ENCODE measurements around the gene PTCH2.

PTCH2 gene

GRCh38 chr1:44860331-44860730 is 17.3 kb upstream of the PTCH2 start:
- no peaks in the 10 kb centered on the region for H3K36me3 ChIP-seq (ENCODE audit: control insufficient read depth, low read depth, low read length)
- H3K4me3 ChIP-seq (ENCODE audit: low read length), result no peak overlapping the region
- no peak overlapping the region for H3K27ac ChIP-seq (ENCODE audit: low read length)
- no peak overlapping the region for H3K9ac ChIP-seq (ENCODE audit: low read length)
- H3K4me1 ChIP-seq (ENCODE audit: control insufficient read depth, low read depth, low read length), result no peaks in the 10 kb centered on the region
- no peaks in the 10 kb centered on the region for H3K27me3 ChIP-seq (ENCODE audit: control insufficient read depth, insufficient read depth, low read length)
- no peaks in the 10 kb centered on the region for H3K9me3 ChIP-seq (ENCODE audit: control insufficient read depth, low read depth, low read length)

GRCh38 chr1:44857446-44857845 is 14.4 kb upstream of the PTCH2 start:
- H3K27me3 ChIP-seq (ENCODE audit: control insufficient read depth, insufficient read depth, low read length), result no peaks in the 10 kb centered on the region
- H3K27ac ChIP-seq (ENCODE audit: low read length), result no peak overlapping the region
- no peak overlapping the region for H3K9ac ChIP-seq (ENCODE audit: low read length)
- H3K4me3 ChIP-seq (ENCODE audit: low read length), result no peak overlapping the region
- no peaks in the 10 kb centered on the region for H3K4me1 ChIP-seq (ENCODE audit: control insufficient read depth, low read depth, low read length)
- no peaks in the 10 kb centered on the region for H3K9me3 ChIP-seq (ENCODE audit: control insufficient read depth, low read depth, low read length)
- no peaks in the 10 kb centered on the region for H3K36me3 ChIP-seq (ENCODE audit: control insufficient read depth, low read depth, low read length)

GRCh38 chr1:44855742-44856141 is 12.7 kb upstream of the PTCH2 start:
- Histone ChIP-seq H3K27me3 (ENCODE audit: control insufficient read depth, insufficient read depth, low read length) (no peaks in the 10 kb centered on the region), H3K9me3 (ENCODE audit: control insufficient read depth, low read depth, low read length) (no peaks in the 10 kb centered on the region), H3K27ac (ENCODE audit: low read length) (no peak overlapping the region), H3K36me3 (ENCODE audit: control insufficient read depth, low read depth, low read length) (no peaks in the 10 kb centered on the region), H3K4me1 (ENCODE audit: control insufficient read depth, low read depth, low read length) (no peaks in the 10 kb centered on the region), H3K9ac (ENCODE audit: low read length) (no peak overlapping the region), H3K4me3 (ENCODE audit: low read length) (no peak overlapping the region)

- Histone ChIP-seq H3K4me1 (ENCODE audit: control insufficient read depth, low read depth, low read length) (no peaks in the 10 kb centered on the region), H3K9me3 (ENCODE audit: control insufficient read depth, low read depth, low read length) (no peaks in the 10 kb centered on the region), H3K27ac (ENCODE audit: low read length) (no peak overlapping the region), H3K36me3 (ENCODE audit: control insufficient read depth, low read depth, low read length) (no peaks in the 10 kb centered on the region), H3K9ac (ENCODE audit: low read length) (no peak overlapping the region), H3K27me3 (ENCODE audit: control insufficient read depth, insufficient read depth, low read length) (no peaks in the 10 kb centered on the region), H3K4me3 (ENCODE audit: low read length) (no peak overlapping the region)
Measured at GRCh38 chr1:44854970-44855369, 11.9 kb upstream of the PTCH2 start.

- no peak overlapping the region for H3K4me3 ChIP-seq (ENCODE audit: low read length)
- no peak overlapping the region for H3K27ac ChIP-seq (ENCODE audit: low read length)
- no peaks in the 10 kb centered on the region for H3K27me3 ChIP-seq (ENCODE audit: control insufficient read depth, insufficient read depth, low read length)
- no peaks in the 10 kb centered on the region for H3K9me3 ChIP-seq (ENCODE audit: control insufficient read depth, low read depth, low read length)
- H3K4me1 ChIP-seq (ENCODE audit: control insufficient read depth, low read depth, low read length), result no peaks in the 10 kb centered on the region
- H3K36me3 ChIP-seq (ENCODE audit: control insufficient read depth, low read depth, low read length), result no peaks in the 10 kb centered on the region
- H3K9ac ChIP-seq (ENCODE audit: low read length), result no peak overlapping the region
Measured at GRCh38 chr1:44853201-44853600, 10.1 kb upstream of the PTCH2 start.

- Histone ChIP-seq H3K9ac (ENCODE audit: low read length) (no peak overlapping the region), H3K9me3 (ENCODE audit: control insufficient read depth, low read depth, low read length) (no peaks in the 10 kb centered on the region), H3K27me3 (ENCODE audit: control insufficient read depth, insufficient read depth, low read length) (no peaks in the 10 kb centered on the region), H3K4me1 (ENCODE audit: control insufficient read depth, low read depth, low read length) (no peaks in the 10 kb centered on the region), H3K36me3 (ENCODE audit: control insufficient read depth, low read depth, low read length) (no peaks in the 10 kb centered on the region), H3K27ac (ENCODE audit: low read length) (no peak overlapping the region), H3K4me3 (ENCODE audit: low read length) (no peak overlapping the region)
Measured at GRCh38 chr1:44851308-44851707, 8.3 kb upstream of the PTCH2 start.

- Histone ChIP-seq H3K9ac (ENCODE audit: low read length) (no peak overlapping the region), H3K9me3 (ENCODE audit: control insufficient read depth, low read depth, low read length) (no peaks in the 10 kb centered on the region), H3K27ac (ENCODE audit: low read length) (no peak overlapping the region), H3K27me3 (ENCODE audit: control insufficient read depth, insufficient read depth, low read length) (no peaks in the 10 kb centered on the region), H3K36me3 (ENCODE audit: control insufficient read depth, low read depth, low read length) (no peaks in the 10 kb centered on the region), H3K4me3 (ENCODE audit: low read length) (no peak overlapping the region), H3K4me1 (ENCODE audit: control insufficient read depth, low read depth, low read length) (no peaks in the 10 kb centered on the region)
Measured at GRCh38 chr1:44849575-44850132, 6.6 kb upstream of the PTCH2 start.

GRCh38 chr1:44848456-44849181 is 5.6 kb upstream of the PTCH2 start:
- no peaks in the 10 kb centered on the region for H3K27me3 ChIP-seq (ENCODE audit: control insufficient read depth, insufficient read depth, low read length)
- H3K27ac ChIP-seq (ENCODE audit: low read length), result no peak overlapping the region
- H3K9me3 ChIP-seq (ENCODE audit: control insufficient read depth, low read depth, low read length), result no peaks in the 10 kb centered on the region
- H3K4me1 ChIP-seq (ENCODE audit: control insufficient read depth, low read depth, low read length), result no peaks in the 10 kb centered on the region
- H3K9ac ChIP-seq (ENCODE audit: low read length), result no peak overlapping the region
- H3K36me3 ChIP-seq (ENCODE audit: control insufficient read depth, low read depth, low read length), result no peaks in the 10 kb centered on the region
- no peak overlapping the region for H3K4me3 ChIP-seq (ENCODE audit: low read length)

- H3K9me3 ChIP-seq (ENCODE audit: control insufficient read depth, low read depth, low read length), result no peaks in the 10 kb centered on the region
- no peak overlapping the region for H3K27ac ChIP-seq (ENCODE audit: low read length)
- no peaks in the 10 kb centered on the region for H3K4me1 ChIP-seq (ENCODE audit: control insufficient read depth, low read depth, low read length)
- no peak overlapping the region for H3K4me3 ChIP-seq (ENCODE audit: low read length)
- no peak overlapping the region for H3K9ac ChIP-seq (ENCODE audit: low read length)
- no peaks in the 10 kb centered on the region for H3K36me3 ChIP-seq (ENCODE audit: control insufficient read depth, low read depth, low read length)
- H3K27me3 ChIP-seq (ENCODE audit: control insufficient read depth, insufficient read depth, low read length), result no peaks in the 10 kb centered on the region
Measured at GRCh38 chr1:44847845-44848244, 4.8 kb upstream of the PTCH2 start.

GRCh38 chr1:44846985-44847384 is 3.9 kb upstream of the PTCH2 start:
- Histone ChIP-seq H3K4me3 (ENCODE audit: low read length) (no peak overlapping the region), H3K9ac (ENCODE audit: low read length) (no peak overlapping the region), H3K27me3 (ENCODE audit: control insufficient read depth, insufficient read depth, low read length) (peaks cover 9% of the 10 kb centered on the region), H3K36me3 (ENCODE audit: control insufficient read depth, low read depth, low read length) (no peaks in the 10 kb centered on the region), H3K9me3 (ENCODE audit: control insufficient read depth, low read depth, low read length) (no peaks in the 10 kb centered on the region), H3K27ac (ENCODE audit: low read length) (no peak overlapping the region), H3K4me1 (ENCODE audit: control insufficient read depth, low read depth, low read length) (no peaks in the 10 kb centered on the region)

GRCh38 chr1:44842486-44842861 is 579 bp downstream of the PTCH2 start:
- H3K9me3 ChIP-seq (ENCODE audit: control insufficient read depth, low read depth, low read length), result no peaks in the 10 kb centered on the region
- peaks cover 15% of the 10 kb centered on the region for H3K27me3 ChIP-seq (ENCODE audit: control insufficient read depth, insufficient read depth, low read length)
- peak overlapping the region; percentile 42 for H3K9ac ChIP-seq (ENCODE audit: low read length)
- H3K4me1 ChIP-seq (ENCODE audit: control insufficient read depth, low read depth, low read length), result no peaks in the 10 kb centered on the region
- H3K27ac ChIP-seq (ENCODE audit: low read length), result no peak overlapping the region
- H3K4me3 ChIP-seq (ENCODE audit: low read length), result peak overlapping the region; percentile 69
- no peaks in the 10 kb centered on the region for H3K36me3 ChIP-seq (ENCODE audit: control insufficient read depth, low read depth, low read length)

GRCh38 chr1:44839576-44839975 is 3.5 kb downstream of the PTCH2 start:
- no peak overlapping the region for H3K9ac ChIP-seq (ENCODE audit: low read length)
- no peak overlapping the region for H3K27ac ChIP-seq (ENCODE audit: low read length)
- H3K4me3 ChIP-seq (ENCODE audit: low read length), result no peak overlapping the region
- H3K27me3 ChIP-seq (ENCODE audit: control insufficient read depth, insufficient read depth, low read length), result peaks cover 15% of the 10 kb centered on the region
- no peaks in the 10 kb centered on the region for H3K4me1 ChIP-seq (ENCODE audit: control insufficient read depth, low read depth, low read length)
- no peaks in the 10 kb centered on the region for H3K36me3 ChIP-seq (ENCODE audit: control insufficient read depth, low read depth, low read length)
- no peaks in the 10 kb centered on the region for H3K9me3 ChIP-seq (ENCODE audit: control insufficient read depth, low read depth, low read length)

Data from iPS-18a (cell line).